GM12891 (cell line): ENCODE results near the gene IQUB.

Experiments used
- PAX5 ChIP-seq: IDR thresholded peaks from 2 replicates; pipeline ENCODE4 v1.6.1; 2011; ENCODE audit warnings: low read length, moderate library complexity, mild to moderate bottlenecking; ENCODE audit not compliant: insufficient read depth, severe bottlenecking
- POLR2A ChIP-seq: IDR thresholded peaks from 2 replicates; pipeline ENCODE4 v1.6.1; 2011; ENCODE audit warnings: low read depth, low read length, control low read depth
- POLR2AphosphoS5 ChIP-seq: IDR thresholded peaks from 2 replicates; pipeline ENCODE4 v1.6.1; 2011; ENCODE audit warnings: low read depth, low read length, control low read depth
- TAF1 ChIP-seq: IDR thresholded peaks from 2 replicates; pipeline ENCODE4 v1.6.1; 2011; ENCODE audit warnings: low read depth, low read length, control low read depth

GRCh38 chr7:123415625-123416024, 118.8 kb downstream of the IQUB start:
- TF ChIP-seq POLR2A: no peak
- no peak for TF ChIP-seq POLR2AphosphoS5
- TF ChIP-seq TAF1: no peak
- TF ChIP-seq PAX5: no peak
